MCF 10A (cell line): Measurements from ENCODE around the gene GPN3. TPM values are rescaled to one million over a fixed set of nuclear protein-coding genes. Genes with fewer than 3 reads are reported as not detected.

Experiments
- BruUV-seq: library from RNA; stranded (reverse); fragments of 400-500 nt; replicated peaks from 2 replicates; lab custom pipeline; 2021; lab: Mats Ljungman, UMichigan
- CTCF ChIA-PET: fragments of 300-600 bp; sonication (Branson Sonifier 250); formaldehyde crosslinking; extraction: SDS; loops from one replicate; lab custom pipeline; 2021; ENCODE audit warnings: antibody characterized with exemption, inconsistent platforms; lab: Yijun Ruan, JAX
- POLR2A ChIA-PET: fragments of 300-600, 350-650 bp; sonication (Branson Sonifier 250); formaldehyde crosslinking; extraction: SDS; loops from one replicate; lab custom pipeline; 2020; ENCODE audit warnings: antibody characterized with exemption, inconsistent platforms; lab: Yijun Ruan, JAX
- DNase-seq: peaks from one replicate; pipeline ENCODE4 v3.0.0-alpha.2; 2018; ENCODE audit not compliant: unreplicated experiment
- H3K27ac Mint-ChIP-seq: one replicate; pipeline ENCODE4 v1.8.0; 2022; ENCODE audit warnings: mild to moderate bottlenecking, low read depth, mixed read lengths; ENCODE audit not compliant: unreplicated experiment
- H3K27me3 Mint-ChIP-seq: one replicate; pipeline ENCODE4 v1.8.0; 2022; ENCODE audit warnings: mixed read lengths; ENCODE audit not compliant: insufficient read depth, unreplicated experiment
- H3K36me3 Mint-ChIP-seq: one replicate; pipeline ENCODE4 v1.8.0; 2022; ENCODE audit warnings: mild to moderate bottlenecking, moderate library complexity, mixed read lengths; ENCODE audit not compliant: insufficient read depth, unreplicated experiment
- H3K4me1 Mint-ChIP-seq: one replicate; pipeline ENCODE4 v1.8.0; 2022; ENCODE audit warnings: mixed read lengths; ENCODE audit not compliant: insufficient read depth, unreplicated experiment
- H3K4me3 Mint-ChIP-seq: one replicate; pipeline ENCODE4 v1.8.0; 2022; ENCODE audit warnings: mild to moderate bottlenecking, moderate library complexity, mixed read lengths; ENCODE audit not compliant: unreplicated experiment
- H3K9me3 Mint-ChIP-seq: one replicate; pipeline ENCODE4 v1.8.0; 2022; ENCODE audit warnings: mixed read lengths; ENCODE audit not compliant: unreplicated experiment
- intact Hi-C: fragments of 100-400 bp; cut with micrococcal nuclease; formaldehyde crosslinking; loops from 2 replicates; pipeline ENCODE4 v1.14.1; 2022
- total RNA-seq: library from RNA; stranded (reverse); gene quantifications from 2 replicates; pipeline ENCODE4 v1.2.3, GENCODE V29; 2022
- TF ChIP-seq, protein P1 (sequence below): fragments of 200-600 bp; IDR thresholded peaks from one replicate; pipeline ENCODE4 v1.8.0; 2022; ENCODE audit warnings: antibody characterized with exemption, mild to moderate bottlenecking; ENCODE audit not compliant: unreplicated experiment

GPN3 gene
- total RNA-seq, 1 experiment from 2014 or later = 18.1 TPM

DNA sequence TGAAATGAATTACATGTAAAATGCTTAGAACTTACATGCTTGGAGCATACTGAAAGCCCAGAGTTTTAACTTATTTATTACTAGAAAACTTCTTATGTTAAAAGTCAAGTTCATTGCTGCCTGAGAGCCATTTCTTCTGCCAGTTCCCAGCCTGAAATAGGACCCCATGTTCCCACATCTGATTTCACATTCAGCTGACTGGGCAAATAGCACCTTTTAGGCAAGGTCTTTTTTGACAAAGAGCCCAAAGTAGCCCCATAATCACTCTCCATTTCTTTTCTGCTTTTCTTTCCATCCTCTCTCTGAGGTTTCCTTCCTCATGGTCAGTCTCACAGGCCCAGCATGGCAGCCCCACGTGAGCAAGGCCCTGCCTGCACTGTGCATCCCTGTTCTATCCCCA is 16.8 kb downstream of the GPN3 start:
- no peaks in the 10 kb centered on the region for H3K27me3 Mint-ChIP-seq
- BruUV-seq = no TSS peak
- H3K27ac Mint-ChIP-seq = no peak overlapping the region
- no peaks in the 10 kb centered on the region for H3K9me3 Mint-ChIP-seq
- DNase-seq = no peak
- no peak overlapping the region for H3K4me3 Mint-ChIP-seq
- peaks cover 50% of the 10 kb centered on the region for H3K36me3 Mint-ChIP-seq
- TF ChIP-seq, protein P1, sequence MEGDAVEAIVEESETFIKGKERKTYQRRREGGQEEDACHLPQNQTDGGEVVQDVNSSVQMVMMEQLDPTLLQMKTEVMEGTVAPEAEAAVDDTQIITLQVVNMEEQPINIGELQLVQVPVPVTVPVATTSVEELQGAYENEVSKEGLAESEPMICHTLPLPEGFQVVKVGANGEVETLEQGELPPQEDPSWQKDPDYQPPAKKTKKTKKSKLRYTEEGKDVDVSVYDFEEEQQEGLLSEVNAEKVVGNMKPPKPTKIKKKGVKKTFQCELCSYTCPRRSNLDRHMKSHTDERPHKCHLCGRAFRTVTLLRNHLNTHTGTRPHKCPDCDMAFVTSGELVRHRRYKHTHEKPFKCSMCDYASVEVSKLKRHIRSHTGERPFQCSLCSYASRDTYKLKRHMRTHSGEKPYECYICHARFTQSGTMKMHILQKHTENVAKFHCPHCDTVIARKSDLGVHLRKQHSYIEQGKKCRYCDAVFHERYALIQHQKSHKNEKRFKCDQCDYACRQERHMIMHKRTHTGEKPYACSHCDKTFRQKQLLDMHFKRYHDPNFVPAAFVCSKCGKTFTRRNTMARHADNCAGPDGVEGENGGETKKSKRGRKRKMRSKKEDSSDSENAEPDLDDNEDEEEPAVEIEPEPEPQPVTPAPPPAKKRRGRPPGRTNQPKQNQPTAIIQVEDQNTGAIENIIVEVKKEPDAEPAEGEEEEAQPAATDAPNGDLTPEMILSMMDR = no peak
- POLR2A ChIA-PET = interaction anchor here (1.7 to 10.0 kb wide), 5 partner anchors 17 to 163 kb away, joined by 11 to 126 read pairs (median 32); partner anchors contain the start of genes FAM216A, GPN3, RAD9B and TCTN1
- H3K4me1 Mint-ChIP-seq = peaks cover 5% of the 10 kb centered on the region
- intact Hi-C loops = loop anchor here (10.0 kb wide), 1 partner anchor 244 kb away; no protein-coding TSS in a partner anchor
- CTCF ChIA-PET = interaction anchor here (0.6 to 6.4 kb wide), 8 partner anchors 9 to 528 kb away, joined by 3 to 61 read pairs (median 8); partner anchors contain the start of genes FAM216A and GPN3

DNA sequence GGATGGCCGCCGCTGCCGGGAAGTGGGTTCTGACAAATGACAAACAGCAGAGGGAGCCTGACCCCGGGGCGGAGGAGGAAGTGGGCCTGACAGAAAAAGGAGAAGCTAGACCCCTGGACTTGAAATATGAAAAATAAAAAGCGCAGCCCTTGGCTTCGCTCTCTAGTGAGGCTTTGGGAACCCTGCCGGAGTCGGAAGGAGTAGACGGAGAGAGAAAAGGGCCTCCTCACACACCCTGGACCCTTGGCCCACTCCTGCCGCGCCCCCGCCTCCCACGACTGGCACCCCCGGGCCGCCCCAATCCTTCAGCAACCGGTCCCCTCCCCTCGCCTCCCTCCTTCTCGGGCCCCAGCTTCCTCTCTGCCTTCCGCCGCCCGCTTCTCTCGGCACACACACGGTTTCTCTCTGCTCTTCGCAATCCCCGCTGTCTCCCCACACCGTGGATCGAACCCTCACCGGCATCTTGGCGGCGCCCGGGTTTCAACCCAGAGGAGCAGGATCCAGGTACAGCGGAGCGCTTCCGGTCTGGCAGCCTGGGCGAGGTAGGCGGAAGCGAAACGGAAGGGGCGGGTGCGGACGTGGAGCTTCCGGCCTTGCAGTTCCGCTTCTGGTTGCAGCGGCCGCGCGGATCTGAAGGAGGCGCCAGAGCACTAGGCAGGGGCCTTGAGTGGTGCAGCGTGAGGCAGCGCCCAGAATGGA is 18.1 kb downstream of the GPN3 start, which contains the start of gene ARPC3:
Gene ARPC3 (minus strand): TSS at position 539 of the 699 bp plus-strand sequence. CDS start 77 bp downstream, at position 462.
- Mint-ChIP-seq H3K4me1 (peaks cover 5% of the 10 kb centered on the region), H3K36me3 (peaks cover 42% of the 10 kb centered on the region), H3K9me3 (no peaks in the 10 kb centered on the region), H3K4me3 (peak within 1 kb of the TSS; percentile 99), H3K27ac (peak within 1 kb of the TSS; percentile 100), H3K27me3 (no peaks in the 10 kb centered on the region)
- intact Hi-C loops = loop anchor here (1.0 to 10.0 kb wide), 3 partner anchors 18 to 245 kb away; partner anchors contain the start of genes FAM216A and GPN3
- ChIA-PET POLR2A (interaction anchor here (0.6 to 10.0 kb wide), 29 partner anchors 8 to 472 kb away, joined by 3 to 126 read pairs (median 4); partner anchors contain the start of genes C12orf76, FAM216A, GPN3 and RAD9B), CTCF (interaction anchor here (0.6 to 6.4 kb wide), 26 partner anchors 14 to 558 kb away, joined by 3 to 61 read pairs (median 3); partner anchors contain the start of genes FAM216A, GPN3 and TCTN1)
- TF ChIP-seq, protein P1 = peak; percentile 83
- TSS peak; percentile 60 for BruUV-seq
- DNase-seq = peak; percentile 93

DNA sequence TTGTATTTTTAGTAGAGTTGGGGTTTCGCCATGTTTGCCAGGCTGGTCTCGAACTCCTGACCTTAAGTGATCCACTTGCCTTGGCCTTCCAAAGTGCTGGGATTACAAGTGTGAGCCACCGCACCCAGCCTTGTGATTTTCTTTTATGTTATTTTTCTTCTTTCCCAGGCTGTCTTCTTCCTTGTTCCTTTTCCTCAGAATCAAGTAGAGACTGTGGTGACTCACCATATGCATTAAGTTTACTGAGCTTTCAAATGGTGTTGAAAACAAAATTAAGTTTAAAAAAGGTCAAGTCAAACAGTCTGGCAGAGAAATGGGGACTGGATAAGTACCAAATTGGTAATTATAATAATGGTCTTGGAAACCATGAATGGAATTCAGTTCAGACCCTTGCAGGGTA is 23.6 kb downstream of the GPN3 start:
- no peak for DNase-seq
- CTCF ChIA-PET = interaction anchor here (1.3 to 2.2 kb wide), 2 partner anchors 13 to 158 kb away, joined by 3 to 6 read pairs; no protein-coding TSS in a partner anchor
- no peaks in the 10 kb centered on the region for H3K4me1 Mint-ChIP-seq
- H3K36me3 Mint-ChIP-seq = peaks cover 74% of the 10 kb centered on the region
- BruUV-seq = no TSS peak
- no peak overlapping the region for H3K27ac Mint-ChIP-seq
- H3K4me3 Mint-ChIP-seq = no peak overlapping the region
- TF ChIP-seq, protein P1 = no peak
- intact Hi-C loops = no loop called here
- POLR2A ChIA-PET = no interaction called here
- no peaks in the 10 kb centered on the region for H3K27me3 Mint-ChIP-seq
- no peaks in the 10 kb centered on the region for H3K9me3 Mint-ChIP-seq

DNA sequence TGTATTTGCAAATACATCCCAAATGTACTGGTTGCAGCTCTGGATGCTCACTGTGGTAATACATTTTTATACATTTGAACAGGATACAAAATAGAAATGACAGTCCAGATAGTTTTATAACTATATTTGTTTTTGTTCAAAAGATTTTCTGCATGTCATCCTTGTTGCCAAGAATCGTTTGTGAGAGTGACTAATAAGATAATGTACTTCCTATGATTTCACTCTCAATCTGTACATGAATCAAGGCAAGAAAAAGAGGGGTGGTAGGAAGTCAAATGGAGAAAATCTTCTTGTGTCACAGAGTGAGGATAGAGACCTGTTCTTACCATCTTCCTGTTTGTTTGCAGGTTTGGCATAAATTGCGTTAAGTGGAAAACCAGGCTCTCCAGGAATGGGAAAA is 31.8 kb downstream of the GPN3 start:
- Mint-ChIP-seq H3K9me3 (no peaks in the 10 kb centered on the region), H3K36me3 (peaks cover 81% of the 10 kb centered on the region), H3K27me3 (no peaks in the 10 kb centered on the region), H3K4me3 (no peak overlapping the region), H3K4me1 (no peaks in the 10 kb centered on the region), H3K27ac (no peak overlapping the region)
- intact Hi-C loops = no loop called here
- TSS peak; percentile 8 for BruUV-seq
- CTCF ChIA-PET = no interaction called here
- DNase-seq = no peak
- POLR2A ChIA-PET = no interaction called here
- TF ChIP-seq, protein P1 = no peak
